T-helper 1 cell (primary cell): ENCODE data around the gene GPD1.

Experiments
- DNase-seq, 5 donors: peaks; one replicate each; pipeline ENCODE4 v3.0.0-alpha.2; 2012 to 2020

GPD1 gene

DNA sequence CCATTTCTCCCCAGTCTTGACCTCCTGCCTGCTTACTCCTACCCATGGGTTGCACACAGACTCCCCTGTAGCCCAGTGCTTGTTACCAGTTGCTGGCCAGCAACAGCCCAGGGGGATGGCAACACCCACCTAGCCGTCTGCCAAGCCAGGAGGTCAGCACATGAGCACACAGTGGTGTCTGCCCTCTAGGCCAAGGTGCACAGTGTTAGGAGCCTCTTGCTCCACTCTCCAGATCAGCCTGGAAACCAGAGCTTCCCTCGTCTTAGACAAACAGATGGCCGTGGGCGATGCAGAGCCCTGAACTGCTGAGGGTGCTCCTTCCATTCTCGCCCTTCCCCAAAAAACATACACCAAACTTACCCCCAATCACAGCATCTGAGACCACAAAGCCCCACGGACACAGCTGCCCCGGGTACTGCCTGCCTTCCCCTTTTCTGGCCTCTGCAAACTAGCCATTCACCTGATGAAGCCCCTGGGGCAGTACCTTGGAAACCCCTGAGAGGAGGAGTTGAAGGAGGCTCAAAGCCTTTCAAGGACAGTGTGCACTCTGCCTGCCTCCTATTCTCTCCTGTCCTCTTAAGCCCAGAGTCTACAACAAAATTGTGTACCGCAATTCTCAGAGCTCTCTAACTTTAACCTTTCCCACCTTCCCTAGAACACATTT is 1.0 kb upstream of the GPD1 start:
- no peak for DNase-seq

DNA sequence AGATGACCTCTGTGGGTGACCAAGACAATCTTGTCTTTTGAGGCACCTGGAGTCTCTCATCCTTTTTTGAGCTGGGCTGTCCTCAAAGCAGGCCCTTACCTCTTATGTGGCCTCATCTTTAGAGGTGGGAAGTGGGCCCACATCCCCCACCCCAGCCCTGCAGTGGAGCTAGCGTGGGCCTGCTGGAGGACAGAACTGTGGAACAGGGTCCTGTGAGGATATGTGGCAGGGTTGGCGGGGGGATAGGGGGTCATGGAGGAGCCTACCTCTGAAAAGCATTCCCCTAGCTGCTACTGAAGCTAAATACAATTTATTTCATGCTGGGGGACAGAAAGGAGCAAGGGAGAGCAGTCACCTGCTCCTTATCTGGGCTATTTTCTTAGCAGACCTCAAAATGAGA is 457 bp upstream of the GPD1 start:
- no peak for DNase-seq

DNA sequence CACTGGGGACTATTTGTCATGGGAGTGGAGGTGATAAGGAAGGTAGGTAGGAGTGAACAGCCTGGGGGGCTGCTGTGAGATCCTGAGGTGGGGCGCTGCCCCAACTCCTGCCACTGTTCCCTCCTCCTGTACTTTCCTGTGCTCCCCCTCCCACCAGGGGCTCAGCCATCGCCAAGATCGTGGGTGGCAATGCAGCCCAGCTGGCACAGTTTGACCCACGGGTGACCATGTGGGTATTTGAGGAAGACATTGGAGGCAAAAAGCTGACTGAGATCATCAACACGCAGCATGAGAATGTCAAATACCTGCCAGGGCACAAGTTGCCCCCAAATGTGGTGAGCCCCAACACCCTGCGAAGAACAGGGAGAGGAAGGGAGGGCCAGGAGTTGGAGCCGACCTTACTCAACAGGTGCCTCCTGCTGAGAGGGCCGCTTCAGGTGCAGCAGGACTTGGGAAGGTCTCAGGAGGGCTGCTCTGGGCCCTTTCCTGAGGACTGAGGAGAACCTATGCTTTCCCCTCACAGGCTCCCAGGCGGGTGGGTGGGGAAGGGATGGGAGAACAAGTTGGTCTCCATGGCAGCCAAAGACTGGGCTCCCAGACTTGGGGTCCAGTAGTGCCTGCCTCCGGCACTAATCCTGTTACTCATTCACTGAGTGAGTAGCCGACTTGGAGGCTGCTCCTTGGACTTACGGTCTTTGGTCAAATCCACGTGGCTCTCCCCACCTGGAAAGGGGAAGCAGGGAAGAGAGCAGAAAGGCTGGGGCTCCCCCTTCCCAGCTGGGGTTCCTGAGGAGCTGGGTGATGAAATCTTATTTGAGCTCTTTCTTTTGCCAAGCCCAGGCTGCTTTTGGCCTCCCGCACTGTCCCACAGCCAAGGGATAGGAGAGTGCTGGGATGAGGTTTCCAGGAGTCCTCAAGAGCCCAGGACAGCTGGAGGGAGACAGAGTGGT is 884 bp downstream of the GPD1 start:
- no peak for DNase-seq

DNA sequence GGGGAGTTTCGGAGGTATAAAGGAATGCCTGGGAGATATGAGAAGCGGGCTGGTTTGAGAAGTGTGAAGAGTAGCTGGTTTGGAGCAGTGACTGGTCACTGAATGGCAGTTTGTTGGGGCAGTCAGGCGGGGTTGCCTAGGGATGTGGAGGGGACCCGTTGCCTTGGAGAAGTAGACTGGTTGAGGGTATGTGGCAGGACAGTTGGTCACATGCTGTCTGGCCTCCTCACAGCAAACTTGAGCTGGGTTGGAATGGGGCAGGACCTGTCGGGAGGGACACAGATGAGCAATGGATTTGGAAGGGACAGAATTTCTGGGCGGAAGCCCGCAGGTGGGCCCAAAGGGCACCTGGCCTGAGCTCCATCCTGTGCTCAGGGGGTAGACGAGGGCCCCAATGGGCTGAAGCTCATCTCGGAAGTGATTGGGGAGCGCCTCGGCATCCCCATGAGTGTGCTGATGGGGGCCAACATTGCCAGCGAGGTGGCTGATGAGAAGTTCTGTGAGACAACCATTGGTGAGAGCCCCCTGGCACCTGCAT is 2.2 kb downstream of the GPD1 start:
- no peak for DNase-seq

DNA sequence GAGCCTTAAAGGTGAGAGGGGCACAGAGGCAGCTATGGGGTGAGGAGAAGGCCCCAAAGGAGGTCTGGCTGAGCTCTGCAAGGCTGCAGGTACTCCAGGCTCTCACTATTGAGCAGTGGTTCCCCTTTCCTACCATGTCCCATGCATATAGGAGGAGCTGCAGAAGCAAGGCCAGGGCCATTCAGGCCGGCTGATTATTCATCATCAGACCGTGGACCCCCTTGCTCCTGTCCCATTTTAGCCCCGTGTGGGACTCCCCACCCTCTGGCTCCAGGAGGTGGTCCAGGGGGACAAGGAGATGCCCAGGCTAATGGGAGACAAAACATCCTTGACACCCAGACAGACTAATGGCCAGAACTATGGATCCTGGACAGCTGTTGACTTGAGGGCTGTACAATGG is 3.1 kb downstream of the GPD1 start:
- DNase-seq = no peak

DNA sequence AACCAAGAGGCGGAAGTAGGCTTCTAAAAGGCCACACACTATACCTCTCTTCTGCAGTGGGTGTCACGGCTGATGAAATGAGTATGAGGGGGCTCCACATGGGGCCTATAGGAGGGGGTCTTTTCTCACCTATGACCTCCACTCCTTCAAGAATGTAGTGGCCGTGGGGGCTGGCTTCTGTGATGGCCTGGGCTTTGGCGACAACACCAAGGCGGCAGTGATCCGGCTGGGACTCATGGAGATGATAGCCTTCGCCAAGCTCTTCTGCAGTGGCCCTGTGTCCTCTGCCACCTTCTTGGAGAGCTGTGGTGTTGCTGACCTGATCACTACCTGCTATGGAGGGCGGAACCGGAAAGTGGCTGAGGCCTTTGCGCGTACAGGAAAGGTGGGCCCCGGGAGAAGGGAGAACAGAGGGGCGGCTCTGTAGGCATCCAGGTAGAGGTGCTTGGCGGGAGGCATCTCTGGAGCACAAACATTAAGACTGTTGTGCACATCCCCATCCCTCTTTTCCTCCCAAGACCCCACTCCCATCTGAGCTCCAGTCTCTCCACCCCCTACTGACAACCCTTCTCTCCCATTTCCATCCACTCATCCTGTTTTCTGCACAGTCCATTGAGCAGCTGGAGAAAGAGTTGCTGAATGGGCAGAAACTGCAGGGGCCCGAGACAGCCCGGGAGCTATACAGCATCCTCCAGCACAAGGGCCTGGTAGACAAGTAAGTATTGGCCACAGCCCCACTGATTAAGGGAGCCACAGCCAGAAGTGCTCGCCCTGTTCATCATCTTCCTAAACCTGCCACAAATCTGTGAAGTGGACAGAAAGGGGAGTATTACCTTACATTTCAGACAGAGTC is 3.8 kb downstream of the GPD1 start:
- DNase-seq = no peak

DNA sequence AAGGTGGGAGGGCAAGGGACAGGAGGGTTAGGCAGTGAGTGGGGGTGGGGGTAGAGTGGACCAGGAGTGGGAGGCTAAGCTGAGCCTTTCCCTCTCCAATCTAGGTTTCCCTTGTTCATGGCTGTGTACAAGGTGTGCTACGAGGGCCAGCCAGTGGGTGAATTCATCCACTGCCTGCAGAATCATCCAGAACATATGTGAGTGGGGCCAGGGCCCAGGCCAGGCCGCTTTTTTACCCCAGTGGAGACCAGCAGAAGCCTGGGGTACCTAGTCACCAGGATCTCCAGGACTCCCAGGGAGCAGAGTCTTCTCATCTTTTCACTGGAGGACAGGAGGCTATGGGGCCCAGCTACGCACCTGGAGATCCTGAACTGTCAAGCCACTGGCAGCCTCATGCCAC is 5.5 kb downstream of the GPD1 start:
- no peak for DNase-seq

DNA sequence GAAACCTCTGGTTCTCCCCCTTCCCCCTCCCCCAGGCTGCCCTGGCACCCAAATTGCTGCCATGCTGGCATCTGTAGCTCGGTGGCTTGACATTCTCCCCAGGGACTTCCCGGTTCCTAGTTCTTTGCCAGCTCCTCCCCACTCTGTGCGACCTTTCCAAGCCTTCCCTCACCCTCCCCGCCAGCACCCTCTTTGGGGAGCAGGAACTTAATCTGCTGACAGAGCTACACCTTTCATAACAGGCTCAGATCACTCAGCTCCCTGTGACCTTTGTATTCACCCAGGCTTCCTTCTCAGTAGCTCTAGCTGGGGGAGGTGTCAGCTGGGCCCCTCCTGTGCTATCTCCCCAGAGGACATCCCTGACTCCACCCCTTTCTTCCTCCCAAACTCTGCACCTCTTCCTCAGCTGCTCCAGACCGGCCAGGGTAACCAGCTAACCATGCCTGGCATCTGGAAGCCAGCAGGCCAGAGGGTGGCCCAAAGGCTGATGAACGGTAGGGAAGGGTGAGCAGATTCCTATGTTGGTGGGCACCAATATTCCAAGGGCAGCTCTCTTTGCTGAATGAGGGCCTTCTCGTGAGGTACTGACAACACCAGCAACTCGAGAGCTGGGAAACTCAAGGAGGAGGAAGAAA is 6.4 kb downstream of the GPD1 start:
- no peak for DNase-seq

DNA sequence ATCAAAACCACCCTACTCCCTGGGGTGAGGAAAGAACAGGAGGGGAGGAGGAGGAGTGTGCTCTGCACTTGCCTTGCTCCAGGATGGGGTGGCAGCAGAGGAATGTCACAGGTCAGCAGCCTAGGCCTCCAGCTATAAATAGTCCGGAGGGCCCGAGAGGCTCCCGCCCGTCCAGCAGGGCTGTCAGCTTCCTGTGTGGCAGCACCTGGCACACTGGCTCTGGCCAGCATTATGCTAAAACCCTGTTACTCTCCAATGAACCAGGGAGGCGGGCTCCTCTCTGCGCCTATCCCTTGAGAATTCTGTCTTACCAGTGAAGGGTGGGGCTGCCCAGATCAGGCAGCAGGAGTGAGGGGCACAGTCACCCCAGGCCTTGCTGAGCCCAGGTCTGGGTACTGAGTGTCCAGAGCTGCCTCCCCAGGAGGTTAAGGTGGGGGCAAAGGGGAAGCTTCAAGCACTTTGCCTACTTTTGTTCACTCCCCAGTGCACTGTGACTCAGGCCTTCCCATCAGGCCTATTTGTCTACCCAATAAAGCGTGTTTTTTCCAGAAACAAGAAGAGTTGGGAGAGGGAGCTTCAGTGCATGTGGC is 7.0 kb downstream of the GPD1 start:
- DNase-seq = no peak

DNA sequence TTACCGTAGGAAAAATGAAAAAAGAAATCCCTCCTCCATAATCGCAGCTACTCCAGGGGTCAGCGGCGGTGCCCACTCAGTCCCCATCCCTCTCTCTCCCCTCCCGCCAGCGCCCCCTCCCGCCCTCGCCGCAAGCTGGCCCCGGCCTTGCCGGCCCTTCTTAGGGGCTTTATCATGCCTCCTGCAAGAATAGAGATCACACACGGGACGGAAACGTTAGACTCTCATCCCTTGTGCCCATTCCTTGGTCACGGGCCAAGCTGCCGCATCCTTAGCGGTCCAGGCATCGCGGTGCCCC is 7.5 kb downstream of the GPD1 start:
- no peak for DNase-seq

DNA sequence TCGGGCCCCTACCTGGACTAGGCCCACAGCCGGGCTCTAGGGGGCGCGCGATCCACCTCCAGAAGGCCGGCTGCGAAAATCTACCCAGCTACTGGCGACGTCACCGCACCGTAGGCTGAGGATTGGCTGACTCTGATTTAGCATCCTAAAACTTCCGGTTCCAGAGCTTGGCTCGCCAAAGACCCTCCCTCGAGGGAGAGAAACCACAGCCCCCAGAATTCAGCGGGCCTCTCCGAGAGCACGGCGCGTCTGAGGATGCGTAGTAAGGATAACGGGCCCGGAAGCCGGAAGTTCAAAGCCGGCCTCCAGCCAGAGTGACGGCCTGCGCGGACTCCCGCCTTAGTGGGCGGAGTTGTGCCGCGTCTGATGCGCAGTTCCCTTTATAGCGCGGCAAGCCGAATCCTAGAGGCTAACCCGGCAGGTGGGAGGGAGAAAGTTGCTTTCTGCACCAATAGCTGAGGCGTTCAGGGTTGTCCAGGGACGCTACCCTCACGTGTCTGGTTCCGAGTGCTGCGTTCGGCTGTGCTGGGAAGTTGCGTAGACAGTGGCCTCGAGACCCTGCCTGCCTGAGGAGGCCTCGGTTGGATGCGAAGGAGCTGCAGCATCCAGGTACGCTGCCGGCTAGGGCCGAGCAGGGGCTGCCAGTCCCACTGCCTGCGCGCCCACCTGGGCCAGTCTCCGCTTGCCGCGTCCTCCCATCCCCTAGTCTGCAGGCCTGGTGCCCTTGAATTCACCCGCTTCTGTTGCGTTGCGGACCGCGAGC is 8.1 kb downstream of the GPD1 start, which contains the start of gene COX14:
Gene COX14 (plus strand): TSS at position 544 of the 763 bp plus-strand sequence. CDS start 7,808 bp downstream, outside the sequence.
- DNase-seq = peak; percentile 98 to 100 (median 98)

DNA sequence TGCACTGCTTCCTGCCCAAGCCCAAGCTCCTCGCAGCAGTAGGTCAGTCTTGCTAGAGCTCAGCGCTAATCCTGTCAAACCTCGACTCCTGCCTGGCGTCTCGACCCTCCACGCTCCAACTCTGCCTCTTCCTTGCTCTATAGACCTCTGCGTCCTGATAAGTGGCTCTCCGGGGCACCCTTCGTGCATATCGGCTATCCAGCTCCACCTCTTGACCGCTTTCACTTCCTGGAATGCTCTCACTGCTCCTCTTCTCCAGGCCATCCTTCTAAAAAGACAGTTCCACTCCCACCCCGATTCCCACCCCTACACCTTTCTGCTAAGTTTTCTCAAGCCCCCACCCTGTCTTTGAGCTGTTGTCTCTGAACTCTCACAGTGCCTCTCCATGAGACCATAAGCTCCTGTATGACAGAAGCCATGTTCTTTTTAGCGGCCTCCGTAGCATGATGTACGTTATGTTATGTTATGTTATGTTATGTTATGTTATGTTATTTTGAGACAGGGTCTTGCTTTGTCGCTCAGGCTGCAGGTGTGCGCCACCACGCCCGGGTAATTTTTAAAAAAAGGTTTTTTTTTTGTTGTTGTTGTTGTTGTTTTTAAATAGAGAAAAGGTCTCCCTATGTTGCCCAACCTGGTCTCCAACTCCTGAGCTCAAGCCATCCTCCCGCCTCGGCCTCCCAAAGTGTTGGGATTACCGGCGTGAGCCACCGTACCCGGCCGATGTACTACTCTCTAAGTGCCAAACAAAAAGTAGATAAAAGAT is 8.8 kb downstream of the GPD1 start:
- no peak for DNase-seq

DNA sequence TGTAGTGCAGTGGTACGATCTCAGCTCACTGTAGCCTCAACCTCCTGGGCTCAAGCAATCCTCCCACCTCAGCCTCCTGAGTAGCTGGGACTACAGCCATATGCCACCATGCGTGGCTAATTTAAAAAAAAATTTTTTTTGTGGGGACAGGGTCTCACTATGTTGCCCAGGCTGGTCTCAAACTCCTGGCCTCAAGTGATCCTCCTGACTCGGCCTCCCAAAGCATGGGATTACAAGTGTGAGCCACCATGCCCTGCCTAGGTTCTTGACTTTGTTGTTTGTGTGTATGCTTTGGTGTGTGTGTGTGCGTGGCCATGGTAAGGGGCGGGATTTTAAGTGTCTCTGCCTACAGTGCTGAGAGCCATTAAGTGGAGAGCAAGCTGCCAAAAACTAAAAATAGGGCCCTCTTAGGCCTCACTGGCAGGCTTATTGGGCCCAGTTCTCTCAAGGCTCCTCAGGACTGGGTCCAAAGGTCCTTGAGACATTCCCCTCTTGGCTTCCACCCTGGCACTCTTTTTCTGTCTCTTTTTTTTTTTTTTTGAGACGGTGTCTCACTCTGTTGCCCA is 13.3 kb downstream of the GPD1 start:
- DNase-seq = no peak

DNA sequence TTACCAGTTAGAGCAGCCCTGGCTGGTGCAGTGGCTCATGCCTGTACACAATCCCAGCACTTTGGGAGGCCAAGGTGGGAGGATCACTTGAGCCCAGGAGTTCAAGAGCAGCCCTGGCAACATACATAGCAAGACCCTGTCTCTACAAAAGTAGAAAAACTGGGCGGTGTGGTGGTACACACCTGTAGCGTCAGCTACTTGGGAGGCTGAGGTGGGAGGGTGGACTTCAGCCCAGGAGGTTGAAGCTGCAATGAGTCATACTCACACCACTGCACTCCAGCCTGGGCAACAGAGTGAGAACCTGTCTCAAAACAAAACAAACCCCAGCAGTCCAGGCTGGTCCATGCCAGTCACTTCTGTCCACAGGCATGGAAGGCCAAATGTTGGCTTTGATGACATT is 15.6 kb downstream of the GPD1 start:
- DNase-seq = no peak

DNA sequence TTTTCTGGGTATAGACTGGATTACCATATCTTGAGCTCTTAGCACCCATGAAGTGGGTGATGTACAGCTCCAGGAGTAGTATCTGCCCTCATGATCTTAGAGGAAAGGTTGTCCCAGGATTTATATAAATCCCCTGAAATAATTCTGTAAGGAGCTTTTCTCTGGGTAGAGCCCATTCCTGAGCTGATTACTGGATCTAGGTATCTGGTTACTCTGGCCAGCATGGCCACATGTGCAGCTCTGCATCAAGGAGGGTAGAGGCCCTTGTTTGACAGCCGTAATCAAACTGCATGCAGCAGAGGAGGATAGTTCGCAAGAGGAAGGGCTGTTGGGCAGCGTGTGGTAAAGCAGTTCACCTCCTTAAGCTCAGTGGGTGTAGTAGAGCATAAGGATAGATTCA is 16.7 kb downstream of the GPD1 start:
- DNase-seq = no peak

DNA sequence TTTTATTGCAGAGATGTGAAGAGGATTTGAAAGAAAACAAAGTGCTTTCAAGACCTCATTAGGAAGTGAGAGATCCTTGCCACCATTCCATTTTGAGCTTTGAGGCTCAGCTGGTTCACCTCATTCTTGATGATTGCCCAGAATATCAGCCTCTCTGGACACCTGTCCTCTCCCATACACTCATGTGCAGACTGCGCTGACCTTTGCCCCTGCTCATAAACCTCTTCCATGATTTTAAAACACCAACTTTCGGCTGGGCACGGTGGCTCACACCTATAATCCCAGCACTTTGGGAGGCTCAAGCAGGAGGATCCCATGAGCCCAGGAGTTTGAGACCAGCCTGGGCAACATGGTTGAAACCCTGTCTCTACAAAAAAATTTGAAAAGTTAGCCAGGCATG is 17.1 kb downstream of the GPD1 start:
- DNase-seq = no peak

DNA sequence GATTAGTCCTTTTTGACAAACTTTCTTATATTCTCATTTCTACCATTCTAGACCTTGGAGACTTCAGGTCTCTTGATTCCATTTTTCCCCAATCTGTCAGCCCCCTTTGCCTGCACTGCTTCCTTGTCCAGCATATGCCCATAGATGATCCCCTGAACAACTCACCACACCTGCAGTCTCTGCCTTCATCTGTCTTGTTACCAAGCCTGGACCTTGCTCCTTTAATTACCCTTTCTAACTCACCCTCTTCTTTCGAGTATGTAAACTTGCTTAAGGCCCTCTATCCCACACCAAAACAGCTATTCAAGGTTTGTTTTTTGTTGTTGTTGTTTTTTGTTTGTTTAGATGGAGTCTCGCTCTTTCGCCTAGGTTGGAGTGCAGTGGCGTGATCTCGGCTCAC is 17.8 kb downstream of the GPD1 start:
- no peak for DNase-seq

DNA sequence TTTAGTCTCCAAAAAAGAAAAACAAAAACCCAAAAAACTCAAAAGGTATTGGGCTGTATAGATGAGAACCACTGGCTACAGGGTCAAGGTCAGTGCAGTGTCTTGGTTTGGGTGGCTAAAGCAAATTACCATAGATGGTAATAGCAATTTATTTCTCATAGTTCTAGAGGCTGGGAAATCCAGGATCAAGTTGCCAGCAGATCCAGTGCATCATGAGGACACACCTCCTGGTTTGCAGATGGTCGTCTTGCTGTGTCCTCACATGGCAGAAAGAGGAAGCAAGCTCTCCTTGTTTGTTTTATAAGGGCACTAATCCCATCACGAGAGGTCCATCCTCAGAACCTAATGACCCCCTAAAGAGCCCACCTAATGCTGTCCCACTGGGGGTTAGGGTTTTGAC is 19.4 kb downstream of the GPD1 start:
- DNase-seq = no peak

DNA sequence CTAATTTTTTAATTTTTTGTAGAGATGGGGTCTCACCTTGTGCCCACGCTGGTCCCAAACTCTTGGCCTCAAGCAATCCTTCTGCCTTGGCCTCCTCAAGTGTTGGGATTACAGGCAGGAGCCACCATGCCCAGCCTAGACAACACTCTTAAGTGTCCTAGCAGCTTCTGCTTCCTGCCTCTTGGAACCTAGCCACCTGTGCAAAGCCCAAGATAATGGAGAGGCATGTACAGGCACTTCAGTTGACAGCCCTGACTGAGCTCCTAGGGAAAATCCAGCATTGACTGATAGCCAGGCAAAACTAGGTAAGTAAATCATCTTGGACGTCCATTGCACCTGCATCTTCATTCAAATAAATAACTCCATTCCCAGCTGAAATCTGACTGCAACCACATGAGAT is 23.7 kb downstream of the GPD1 start:
- no peak for DNase-seq

DNA sequence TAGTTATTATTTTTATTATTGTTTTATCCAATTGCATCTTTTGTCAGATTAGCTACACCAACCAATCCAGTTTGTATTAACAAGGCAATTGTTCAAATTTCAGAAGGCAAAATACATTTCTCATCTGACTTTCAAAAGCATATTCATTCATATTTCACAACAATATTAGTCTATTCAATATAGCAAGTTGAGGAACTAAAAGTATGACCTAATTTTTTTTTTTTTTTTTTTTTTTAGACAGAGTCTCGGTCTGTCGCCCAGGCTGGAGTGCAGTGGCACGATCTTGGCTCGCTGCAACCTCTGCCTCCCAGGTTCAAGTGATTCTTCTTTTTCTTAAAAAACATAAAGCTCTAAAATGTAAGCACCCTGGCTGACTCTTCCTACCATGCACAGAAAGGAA is 25.5 kb downstream of the GPD1 start:
- DNase-seq = no peak
